ENCODE measurements around the gene AGXT. TPM values are rescaled to one million over a fixed set of nuclear protein-coding genes. Genes with fewer than 3 reads are reported as not detected.

Gene AGXT
- total RNA-seq, 1 donor from 2014 or later: not detected

DNA sequence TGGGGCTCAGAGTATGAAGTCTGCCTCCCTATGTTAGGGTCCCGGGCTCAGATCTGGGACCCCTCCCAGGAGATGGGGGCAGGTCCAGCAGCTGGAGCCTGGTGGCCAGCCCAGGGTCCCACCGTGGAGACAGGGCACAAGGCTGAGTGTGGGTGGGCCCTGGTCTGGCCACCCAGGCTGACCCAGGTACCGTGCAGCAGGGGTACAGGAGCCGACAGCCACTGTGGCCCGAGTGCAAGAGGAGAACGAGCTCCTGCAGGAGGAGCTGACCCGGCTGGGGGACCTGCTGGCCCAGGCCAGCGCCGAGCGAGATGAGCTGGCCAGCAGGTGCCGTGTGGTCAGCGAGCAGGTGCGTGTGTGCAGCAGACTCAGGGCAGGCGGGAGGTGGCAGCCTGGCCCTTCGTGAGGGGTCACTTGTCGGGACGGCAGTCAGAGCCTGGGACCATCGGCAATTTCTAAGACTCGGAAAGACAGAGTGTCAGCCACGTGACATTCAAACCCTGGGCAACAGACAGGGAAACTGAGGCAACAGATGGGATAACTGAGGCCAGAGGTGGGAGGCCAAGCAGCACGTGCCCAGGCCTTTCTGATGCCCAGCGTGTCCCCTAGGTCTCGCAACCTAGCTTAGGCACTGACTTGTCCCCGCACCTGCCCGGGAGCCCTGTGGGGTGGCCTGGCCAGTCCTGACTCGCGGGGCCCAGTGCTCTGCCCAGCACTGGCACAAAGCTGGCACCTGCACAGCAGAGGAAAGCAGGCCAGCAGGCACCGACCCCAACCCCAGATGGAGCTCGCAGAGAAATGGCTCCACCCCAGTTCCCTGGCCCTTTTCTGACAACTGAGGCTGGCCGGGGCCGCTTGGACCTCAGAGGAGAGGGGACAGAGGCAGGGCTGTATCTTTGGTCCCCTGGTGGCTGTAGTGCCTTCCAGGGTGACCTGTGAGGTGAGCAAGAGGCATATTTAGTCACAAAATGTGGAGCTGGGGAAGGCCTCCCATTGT, 51.5 kb downstream of the AGXT start:
- peaks cover 23% of the 10 kb centered on the region for H3K4me1 ChIP-seq
- peaks cover 20% of the 10 kb centered on the region for H3K27me3 ChIP-seq (ENCODE audit: low read depth)
- no peaks in the 10 kb centered on the region for H3K9me3 ChIP-seq (replicated peaks)
- intact Hi-C loops (cut with micrococcal nuclease): no loop called here
- no peak overlapping the region for H3K27ac ChIP-seq (replicated peaks)
- peak; percentile 11 for DNase-seq
- H3K4me3 ChIP-seq: no peak overlapping the region
- H3K36me3 ChIP-seq: no peaks in the 10 kb centered on the region
- TF ChIP-seq, protein P1, sequence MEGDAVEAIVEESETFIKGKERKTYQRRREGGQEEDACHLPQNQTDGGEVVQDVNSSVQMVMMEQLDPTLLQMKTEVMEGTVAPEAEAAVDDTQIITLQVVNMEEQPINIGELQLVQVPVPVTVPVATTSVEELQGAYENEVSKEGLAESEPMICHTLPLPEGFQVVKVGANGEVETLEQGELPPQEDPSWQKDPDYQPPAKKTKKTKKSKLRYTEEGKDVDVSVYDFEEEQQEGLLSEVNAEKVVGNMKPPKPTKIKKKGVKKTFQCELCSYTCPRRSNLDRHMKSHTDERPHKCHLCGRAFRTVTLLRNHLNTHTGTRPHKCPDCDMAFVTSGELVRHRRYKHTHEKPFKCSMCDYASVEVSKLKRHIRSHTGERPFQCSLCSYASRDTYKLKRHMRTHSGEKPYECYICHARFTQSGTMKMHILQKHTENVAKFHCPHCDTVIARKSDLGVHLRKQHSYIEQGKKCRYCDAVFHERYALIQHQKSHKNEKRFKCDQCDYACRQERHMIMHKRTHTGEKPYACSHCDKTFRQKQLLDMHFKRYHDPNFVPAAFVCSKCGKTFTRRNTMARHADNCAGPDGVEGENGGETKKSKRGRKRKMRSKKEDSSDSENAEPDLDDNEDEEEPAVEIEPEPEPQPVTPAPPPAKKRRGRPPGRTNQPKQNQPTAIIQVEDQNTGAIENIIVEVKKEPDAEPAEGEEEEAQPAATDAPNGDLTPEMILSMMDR (IDR thresholded peaks at IDR 0.05; ENCODE audit: borderline replicate concordance): no peak

DNA sequence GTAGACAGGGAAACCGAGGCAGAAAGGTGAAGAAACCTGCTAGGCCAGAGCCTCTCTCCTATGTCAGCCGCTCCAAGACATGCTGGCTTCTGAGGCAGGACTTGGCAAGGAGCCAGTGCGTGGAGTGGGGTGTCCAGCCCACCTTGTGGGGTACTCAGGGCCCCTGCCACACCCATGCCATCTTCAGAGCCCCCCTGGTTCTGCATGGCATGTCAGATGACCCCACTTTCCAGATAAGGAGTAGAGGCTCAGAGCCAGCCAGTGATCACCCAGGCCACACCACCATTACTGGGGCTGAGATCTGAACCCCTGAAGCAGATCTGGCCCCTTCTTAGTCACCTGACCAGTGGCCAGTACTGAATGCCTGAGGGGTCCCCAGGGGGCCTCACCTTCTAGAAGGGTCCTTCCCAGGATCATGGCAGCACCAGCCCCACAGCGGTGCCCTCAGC, 52.2 kb downstream of the AGXT start:
- intact Hi-C loops (cut with micrococcal nuclease): no loop called here
- TF ChIP-seq, protein P1 (IDR thresholded peaks at IDR 0.05; ENCODE audit: borderline replicate concordance): no peak
- no peak overlapping the region for H3K27ac ChIP-seq (replicated peaks)
- H3K4me3 ChIP-seq: no peak overlapping the region
- H3K4me1 ChIP-seq: peaks cover 16% of the 10 kb centered on the region
- peak; percentile 12 for DNase-seq
- H3K36me3 ChIP-seq: no peaks in the 10 kb centered on the region
- no peaks in the 10 kb centered on the region for H3K9me3 ChIP-seq (replicated peaks)
- peaks cover 13% of the 10 kb centered on the region for H3K27me3 ChIP-seq (ENCODE audit: low read depth)

DNA sequence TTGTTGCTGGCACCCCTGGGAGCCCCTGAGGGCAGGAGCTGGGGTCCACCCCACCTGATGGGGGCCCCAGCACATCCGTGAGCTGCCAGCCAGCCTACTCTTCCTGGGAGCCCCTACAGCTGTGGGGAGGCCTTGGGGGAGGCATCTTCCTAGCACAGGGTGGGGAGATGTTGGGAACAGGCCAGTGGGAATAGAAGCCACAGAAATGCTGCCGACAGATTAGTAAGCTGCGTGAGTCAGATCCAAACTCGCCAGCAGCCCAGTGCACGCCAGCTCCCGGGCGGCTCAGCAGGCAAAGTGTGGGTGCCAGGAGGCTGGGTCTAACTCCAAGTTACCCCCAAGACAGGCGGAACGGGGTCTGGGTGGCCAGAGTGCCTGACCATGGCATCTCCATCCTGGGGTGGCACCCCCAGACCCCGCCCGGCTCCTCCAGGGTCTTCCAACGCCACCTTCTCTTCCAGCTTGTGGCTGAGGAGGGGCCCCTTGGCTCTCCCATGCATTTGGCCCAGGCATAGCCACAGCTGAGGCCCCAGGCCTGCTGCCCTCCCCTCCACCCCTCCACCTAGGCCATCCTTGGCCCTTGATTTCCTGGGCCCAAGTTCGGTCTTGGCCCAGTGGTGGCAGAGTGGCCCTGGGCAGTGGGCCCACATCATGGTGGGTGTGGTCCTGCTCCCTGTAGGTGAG, 52.8 kb downstream of the AGXT start:
- intact Hi-C loops (cut with micrococcal nuclease): no loop called here
- no peaks in the 10 kb centered on the region for H3K36me3 ChIP-seq
- TF ChIP-seq, protein P1 (IDR thresholded peaks at IDR 0.05; ENCODE audit: borderline replicate concordance): no peak
- no peaks in the 10 kb centered on the region for H3K9me3 ChIP-seq (replicated peaks)
- H3K4me1 ChIP-seq: peaks cover 13% of the 10 kb centered on the region
- H3K27me3 ChIP-seq (ENCODE audit: low read depth): peaks cover 9% of the 10 kb centered on the region
- no peak overlapping the region for H3K4me3 ChIP-seq
- H3K27ac ChIP-seq (replicated peaks): no peak overlapping the region
- peak; percentile 49 for DNase-seq

DNA sequence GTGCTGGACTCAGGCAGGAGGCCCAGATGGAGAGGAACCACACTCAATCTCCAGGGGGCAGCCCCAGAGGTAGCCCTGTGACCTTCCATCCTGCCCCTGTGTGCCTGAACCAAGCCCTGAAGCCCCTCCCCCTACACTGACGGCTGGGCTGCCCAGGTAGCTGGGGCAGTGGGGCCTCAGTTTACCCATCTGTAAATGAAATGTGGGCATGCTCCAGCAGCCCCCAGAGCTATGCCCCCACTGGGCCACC, 53.3 kb downstream of the AGXT start:
- Histone ChIP-seq H3K9me3 (replicated peaks) (no peaks in the 10 kb centered on the region), H3K36me3 (no peaks in the 10 kb centered on the region), H3K27me3 (ENCODE audit: low read depth) (peaks cover 4% of the 10 kb centered on the region), H3K27ac (replicated peaks) (no peak overlapping the region), H3K4me1 (peaks cover 13% of the 10 kb centered on the region), H3K4me3 (no peak overlapping the region)
- intact Hi-C loops (cut with micrococcal nuclease): no loop called here
- TF ChIP-seq, protein P1 (IDR thresholded peaks at IDR 0.05; ENCODE audit: borderline replicate concordance): no peak
- no peak for DNase-seq

DNA sequence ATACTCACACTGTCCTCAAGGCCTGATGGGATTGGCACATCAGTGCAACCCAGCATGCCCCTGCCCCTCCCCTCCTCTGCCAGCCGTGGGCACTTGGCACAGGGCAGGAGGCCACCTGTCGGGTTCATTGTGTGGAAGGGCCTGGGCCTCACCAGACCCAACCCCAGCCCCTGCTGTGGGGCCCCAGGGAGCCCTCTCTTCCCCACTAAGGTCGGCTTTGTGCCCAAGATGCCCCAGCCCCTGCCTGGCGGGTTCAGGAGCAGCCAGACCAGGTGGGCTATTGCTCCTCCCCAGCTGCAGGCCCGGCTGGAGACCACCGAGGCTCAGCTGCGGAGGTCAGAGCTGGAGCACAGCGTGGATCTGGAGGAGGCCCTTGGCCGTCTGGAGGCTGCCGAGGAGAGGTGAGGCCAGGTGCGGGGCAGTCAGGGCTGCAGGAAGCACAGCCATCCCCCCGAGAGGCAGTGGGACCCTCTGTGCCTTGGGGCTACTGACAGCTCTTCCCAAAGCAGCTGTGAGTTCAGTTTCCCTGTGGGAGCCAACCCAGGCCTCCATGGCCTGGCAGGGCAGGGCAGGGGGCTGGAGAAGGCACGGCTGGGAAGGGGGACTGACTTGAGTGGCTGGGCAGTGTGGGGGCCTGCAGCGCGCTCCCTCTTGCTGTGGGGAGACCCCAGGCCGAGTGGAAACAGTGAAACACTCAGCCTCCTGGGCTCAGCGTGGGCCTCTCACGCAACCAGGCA, 53.8 kb downstream of the AGXT start:
- TF ChIP-seq, protein P1 (IDR thresholded peaks at IDR 0.05; ENCODE audit: borderline replicate concordance): no peak
- Histone ChIP-seq H3K27me3 (ENCODE audit: low read depth) (no peaks in the 10 kb centered on the region), H3K4me1 (peaks cover 13% of the 10 kb centered on the region), H3K36me3 (no peaks in the 10 kb centered on the region), H3K4me3 (no peak overlapping the region), H3K9me3 (replicated peaks) (peaks cover 3% of the 10 kb centered on the region), H3K27ac (replicated peaks) (no peak overlapping the region)
- peak; percentile 10 for DNase-seq
- intact Hi-C loops (cut with micrococcal nuclease): no loop called here
